Melanocyte of skin (primary cell): Measurements from ENCODE around the gene ACBD3. TPM values are rescaled to one million over a fixed set of nuclear protein-coding genes. Genes with fewer than 3 reads are reported as not detected.

ENCODE experiments used
- small RNA-seq, 2 donors: library from RNA; depleted of rRNA; stranded (forward); fragments of <200 nt; gene quantifications; one replicate each; pipeline ENCODE3, GENCODE V24; 2012
- total RNA-seq, 2 donors: library from RNA; depleted of rRNA; stranded (reverse); fragments of >200 nt; gene quantifications; 2 replicates each; pipeline ENCODE4 v1.2.3, GENCODE V29; 2012

ACBD3 gene
- 10 to 100 TPM; 49.3 to 52.3 TPM for total RNA-seq

DNA sequence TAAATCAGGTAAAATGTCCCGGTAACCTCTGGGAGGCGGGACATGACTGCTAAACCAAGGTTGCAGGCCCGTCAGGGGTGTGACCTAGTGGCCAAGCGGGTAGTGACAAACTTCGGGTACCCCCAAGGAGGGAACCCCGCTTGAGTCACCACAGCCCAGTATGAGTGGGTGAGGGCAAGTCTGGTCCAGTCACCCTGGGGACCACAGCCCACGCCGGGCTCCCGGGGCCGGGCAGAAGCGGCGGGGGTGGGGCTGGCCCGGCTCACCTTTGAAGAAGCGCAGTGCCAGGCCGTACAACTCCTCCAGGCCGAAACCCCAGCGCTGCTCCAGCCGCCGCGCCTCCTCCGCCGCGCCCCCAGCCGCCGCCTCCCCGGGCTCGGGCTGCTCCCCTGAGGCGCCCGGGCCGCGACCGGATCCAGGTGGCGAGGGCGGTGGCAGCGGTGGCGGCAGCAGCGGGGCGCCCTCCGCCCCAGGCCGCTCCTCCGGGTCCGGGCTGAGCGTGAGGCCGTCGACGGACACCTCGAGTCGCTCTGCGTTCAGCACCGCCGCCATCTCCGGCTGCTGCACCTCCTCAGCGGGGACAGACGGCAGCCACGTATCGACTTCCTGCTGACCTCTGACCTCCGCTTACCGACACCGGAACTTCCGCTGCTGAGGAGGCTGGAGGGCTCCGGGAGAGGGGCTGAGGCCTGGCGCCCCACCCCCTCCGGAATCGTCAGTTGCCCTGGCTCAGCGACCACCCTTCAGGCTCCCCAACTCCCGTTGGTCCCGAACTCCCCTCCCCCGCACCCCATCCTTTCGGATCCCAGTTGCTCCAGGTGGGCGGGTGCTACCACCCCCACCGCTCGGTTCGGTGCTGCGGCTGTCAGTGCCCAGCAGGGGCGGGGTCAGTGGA, at the start of gene ACBD3:
Gene ACBD3, minus strand, starts transcription at position 618 of the 895 bp plus-strand sequence. Its CDS starts 66 bp downstream, at position 552.

DNA sequence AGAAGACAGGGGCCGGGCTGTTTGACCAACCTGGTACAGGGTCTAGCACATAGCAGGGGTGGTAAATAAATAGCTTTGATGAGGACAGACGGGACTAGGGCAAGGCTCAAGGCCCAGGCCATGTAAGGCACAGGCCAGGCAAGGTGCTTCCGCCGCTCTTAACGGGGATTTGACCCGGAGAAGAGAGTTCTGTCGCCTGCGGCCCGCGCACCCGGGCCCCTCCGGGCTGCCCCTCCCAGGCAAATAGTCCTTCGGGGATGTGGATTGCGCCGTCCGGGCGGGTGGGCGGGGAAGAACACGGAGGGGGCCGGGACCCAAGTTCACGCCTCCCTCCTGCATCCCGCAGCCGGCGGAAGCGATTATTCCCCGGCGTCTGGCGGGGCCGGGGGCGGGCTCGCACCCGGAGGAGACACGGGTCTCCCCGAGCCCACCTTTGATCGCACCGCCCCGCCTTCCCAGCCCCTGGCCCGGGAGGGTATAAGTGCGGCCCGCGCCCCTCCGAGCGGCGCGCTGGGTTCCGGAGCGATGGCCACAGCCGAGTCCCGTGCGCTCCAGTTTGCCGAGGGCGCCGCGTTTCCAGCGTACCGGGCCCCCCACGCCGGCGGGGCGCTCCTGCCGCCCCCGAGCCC, 36.7 kb upstream of the ACBD3 start, which contains the start of gene MIXL1:
Gene MIXL1, plus strand, starts transcription at position 508 of the 629 bp plus-strand sequence. Its CDS starts 18 bp downstream, at position 526.

Small RNA genes lying within 50 kb of the gene (small RNA-seq; reads per million reads assigned to genes)
- gene AL512343.1 = 0 reads per million in 2 donors

Other genes starting within 250 kb of the ACBD3 start
- not detected for gene LEFTY2, start 245.5 kb downstream of the ACBD3 start, total RNA-seq
- gene SDE2, start 187.4 kb downstream of the ACBD3 start, total RNA-seq = 10 to 100 TPM; 14.8 to 26.3 TPM
- 100 to 1,000 TPM; 120 to 127 TPM for gene H3-3A, start 124.0 kb downstream of the ACBD3 start, total RNA-seq
- under 1 TPM in 1 of 2 donors, not detected in 1; 0.33 TPM for gene MIXL1, start 36.9 kb upstream of the ACBD3 start, total RNA-seq
- 1 to 10 TPM; 4.8 to 9.3 TPM for gene LIN9, start 122.4 kb upstream of the ACBD3 start, total RNA-seq
- gene PARP1, start 221.4 kb upstream of the ACBD3 start, total RNA-seq = 100 to 1,000 TPM; 124 to 125 TPM